Lung (tissue), 12 donors: ENCODE measurements around the gene SLC38A10. TPM values are rescaled to one million over a fixed set of nuclear protein-coding genes. Genes with fewer than 3 reads are reported as not detected.

Source experiments
- ATAC-seq: fragments of 200-7000 bp; cut with Tn5 transposase; one replicate; pipeline ENCODE4 v1.9.1; 2020; ENCODE audit warnings: moderate number of reproducible peaks; ENCODE audit not compliant: insufficient read depth, low FRiP score
- DNase-seq, 3 donors: peaks; one replicate each; pipeline ENCODE4 v3.0.0-alpha.2; 2013 to 2017
- H3K27ac ChIP-seq, 2 donors: one replicate each; pipeline ENCODE4 v1.5.1; 2013; ENCODE audit warnings: mild to moderate bottlenecking in 2 of 2, moderate library complexity in 2 of 2, control low read depth in 1 of 2, inconsistent platforms in 1 of 2, low read depth in 1 of 2, low read length in 1 of 2
- H3K27me3 ChIP-seq, 3 donors: one replicate each; pipeline ENCODE4 v1.5.1; 2013; ENCODE audit warnings: low read length in 2 of 3; ENCODE audit not compliant: control insufficient read depth in 3 of 3, insufficient read depth in 3 of 3
- H3K36me3 ChIP-seq, 4 donors: one replicate each; pipeline ENCODE4 v1.5.1; 2013; ENCODE audit warnings: low read length in 4 of 4, mild to moderate bottlenecking in 1 of 4, moderate library complexity in 1 of 4; ENCODE audit not compliant: control insufficient read depth in 4 of 4, insufficient read depth in 4 of 4
- H3K4me1 ChIP-seq, 5 donors: one replicate each; pipeline ENCODE4 v1.5.1; 2013; ENCODE audit warnings: low read length in 5 of 5, mild to moderate bottlenecking in 2 of 5, moderate library complexity in 1 of 5; ENCODE audit not compliant: control insufficient read depth in 5 of 5, insufficient read depth in 5 of 5
- H3K4me3 ChIP-seq: one replicate; pipeline ENCODE4 v1.5.1; 2013; ENCODE audit warnings: mild to moderate bottlenecking, control low read depth, moderate library complexity
- H3K9ac ChIP-seq, 2 donors: one replicate each; pipeline ENCODE4 v1.5.1; 2013; ENCODE audit warnings: low read length in 2 of 2, control low read depth in 1 of 2; ENCODE audit not compliant: insufficient read depth in 1 of 2
- H3K9me3 ChIP-seq, 4 donors: one replicate each; pipeline ENCODE4 v1.5.1; 2013; ENCODE audit warnings: low read length in 3 of 4, mild to moderate bottlenecking in 1 of 4, moderate library complexity in 1 of 4; ENCODE audit not compliant: control insufficient read depth in 4 of 4, insufficient read depth in 3 of 4
- CTCF ChIP-seq: IDR thresholded peaks from 2 replicates; pipeline ENCODE4 v1.5.1; 2012; ENCODE audit warnings: mild to moderate bottlenecking; ENCODE audit errors: control extremely low read depth, extremely low read depth
- WGBS, 2 donors: extraction: QIAGEN DNeasy Blood & Tissue Kit; methylation state at CpG; one replicate each; pipeline ENCODE4 v1.1.7; 2013; 5-methylcytosine and 5-hydroxymethylcytosine counted together
- polyA plus RNA-seq, 2 donors: library from polyadenylated mRNA; stranded (reverse); fragments of 200-250 nt; gene quantifications; one replicate each; pipeline ENCODE4 v1.2.1, GENCODE V29; 2013
- total RNA-seq, 2 donors: library from RNA; depleted of rRNA in 1 of 2; stranded (reverse); fragments of >200 nt in 1 of 2; gene quantifications; one replicate each; pipeline ENCODE4 v1.2.1, GENCODE V29; 2014 to 2021
- donor health status: control.
- donor health status: control.
- donor health status: Bipolar disorder and iron deficiency.
- donor health status: healthy.
- donor health status: DM: yes; HTN: yes; CAD: no.

Gene SLC38A10
- total and polyA plus RNA-seq, 4 donors: 56.0 to 127 (median 82.4) TPM

GRCh38 chr17:81334391-81334901 is 39.3 kb upstream of the SLC38A10 start:
- Histone ChIP-seq H3K4me3 (no peak overlapping the region), H3K27me3 (peaks cover 0 to 15% (median 8%) of the 10 kb centered on the region in 3 donors), H3K27ac (no peak overlapping the region), H3K4me1 (peaks cover 0 to 60% (median 23%) of the 10 kb centered on the region in 5 donors), H3K36me3 (no peaks in the 10 kb centered on the region), H3K9ac (no peak overlapping the region), H3K9me3 (no peaks in the 10 kb centered on the region)
- 71 to 86% methylated on average over 12 of the region's 12 CpGs for WGBS, 2 donors
- DNase-seq (peak in 1 of 3 donors; percentile 16), ATAC-seq (no peak)
- no peak for TF ChIP-seq CTCF

DNA sequence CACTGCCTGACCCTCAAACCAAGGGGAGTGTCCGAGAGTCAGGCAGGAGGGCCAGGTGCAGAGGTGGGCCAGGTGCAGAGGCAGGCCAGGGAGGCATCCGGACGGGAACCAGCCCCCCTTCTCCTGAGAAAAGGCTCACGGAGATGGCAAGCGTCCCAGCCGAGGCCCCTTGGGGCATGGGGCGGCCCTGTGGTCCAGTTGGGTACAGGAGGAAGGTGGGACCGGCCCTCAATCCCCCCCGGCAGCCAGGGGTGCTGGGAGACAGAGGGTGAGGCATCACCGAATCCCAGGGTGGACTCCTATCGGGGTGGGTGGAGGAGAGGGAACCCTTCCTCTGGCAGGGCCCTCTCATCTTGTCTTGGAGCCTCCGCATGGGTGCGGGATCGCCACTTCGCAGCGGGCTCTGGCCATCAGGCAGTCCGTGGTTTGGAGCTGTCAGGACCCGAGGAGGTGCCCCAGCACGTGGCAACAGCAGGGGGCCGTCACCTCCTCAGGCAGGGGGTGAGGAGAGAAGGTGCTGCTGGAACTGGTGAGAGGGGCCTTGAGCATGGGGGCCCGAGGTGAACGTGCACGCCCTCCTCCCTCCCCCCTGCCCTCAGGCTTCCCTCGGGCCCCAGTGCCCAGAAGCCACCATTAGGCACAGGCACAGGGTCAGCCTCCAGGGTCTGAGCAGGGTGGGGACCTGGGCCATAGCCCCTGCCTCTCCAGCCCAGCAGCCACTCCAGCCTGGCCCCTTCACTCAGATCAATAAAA is 38.7 kb upstream of the SLC38A10 start:
- ATAC-seq: no peak
- 75 to 80% methylated on average over 24 of the region's 24 CpGs for WGBS, 2 donors
- no peak overlapping the region for H3K27ac ChIP-seq
- TF ChIP-seq CTCF: no peak
- H3K9me3 ChIP-seq: no peaks in the 10 kb centered on the region
- no peak overlapping the region for H3K4me3 ChIP-seq
- no peaks in the 10 kb centered on the region for H3K36me3 ChIP-seq
- peaks cover 0 to 60% (median 21%) of the 10 kb centered on the region in 5 donors for H3K4me1 ChIP-seq
- no peak overlapping the region for H3K9ac ChIP-seq
- peak in 1 of 3 donors; percentile 16 for DNase-seq
- peaks cover 0 to 15% (median 8%) of the 10 kb centered on the region in 3 donors for H3K27me3 ChIP-seq

GRCh38 chr17:81332914-81333528 is 37.9 kb upstream of the SLC38A10 start:
- peak in 1 of 3 donors; percentile 17 for DNase-seq

More at GRCh38 chr17:81332914-81333528, 37.9 kb upstream of the SLC38A10 start:
- TF ChIP-seq CTCF: no peak
- no peak for ATAC-seq
- no peaks in the 10 kb centered on the region for H3K9me3 ChIP-seq
- H3K27me3 ChIP-seq: peaks cover 0 to 15% (median 8%) of the 10 kb centered on the region in 3 donors
- no peaks in the 10 kb centered on the region for H3K36me3 ChIP-seq
- WGBS, 2 donors: 55 to 61% methylated on average over 23 of the region's 23 CpGs
- H3K9ac ChIP-seq: no peak overlapping the region
- peaks cover 0 to 61% (median 18%) of the 10 kb centered on the region in 5 donors for H3K4me1 ChIP-seq
- no peak overlapping the region for H3K4me3 ChIP-seq
- H3K27ac ChIP-seq: no peak overlapping the region
